HG03575 (cell line): ENCODE results near the gene ZNF613.
"Not testable (repeated sequence)": the region's sequence is repeated elsewhere in the genome, so short reads cannot be mapped to it uniquely, and the experiment has no call there.

Source experiments
- ATAC-seq: cut with Tn5 transposase; IDR thresholded peaks from one replicate; pipeline ENCODE4 v1.9.1; 2021; ENCODE audit not compliant: unreplicated experiment, insufficient number of reproducible peaks, low FRiP score; ENCODE audit errors: extremely low read depth

ZNF613 gene

DNA sequence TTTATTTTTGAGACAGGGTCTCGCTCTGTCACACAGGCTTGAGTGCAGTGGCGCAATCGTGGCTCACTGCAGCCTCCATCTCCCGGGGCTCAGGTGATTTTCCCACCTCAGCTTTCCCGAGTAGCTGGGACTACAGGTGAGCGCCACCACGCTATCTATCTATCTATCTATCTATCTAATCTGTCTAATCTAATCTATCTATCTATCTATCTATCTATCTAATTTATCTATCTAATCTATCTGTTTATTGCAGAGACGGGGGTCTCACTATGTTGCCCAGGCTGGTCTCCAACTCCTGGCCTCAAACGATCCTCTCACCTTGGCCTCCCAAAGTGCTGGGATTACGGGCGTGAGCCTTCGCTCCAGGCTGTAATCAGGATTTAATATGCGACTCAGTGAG lies 587 bp downstream of the ZNF613 start:
- ATAC-seq = no peak

DNA sequence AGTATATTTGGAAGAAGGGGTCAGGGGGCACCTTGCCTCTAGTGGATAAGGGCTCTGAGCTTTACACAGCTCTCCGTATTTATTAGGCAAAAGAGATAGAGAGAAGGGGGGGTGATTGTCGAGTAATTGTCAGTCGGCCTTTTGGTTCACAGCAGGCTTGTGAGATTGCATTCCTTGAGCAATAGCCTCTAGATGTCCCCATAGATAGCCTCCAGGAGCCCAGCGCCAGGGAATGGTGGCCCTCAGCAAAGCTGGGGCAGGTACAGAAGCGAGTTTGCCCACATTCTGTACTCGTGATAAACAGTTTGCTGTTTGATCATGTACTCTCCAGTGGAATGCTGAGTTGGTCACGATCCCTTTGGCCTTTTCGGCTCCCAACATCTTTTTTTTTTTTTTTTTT lies 4.6 kb downstream of the ZNF613 start:
- no peak for ATAC-seq

DNA sequence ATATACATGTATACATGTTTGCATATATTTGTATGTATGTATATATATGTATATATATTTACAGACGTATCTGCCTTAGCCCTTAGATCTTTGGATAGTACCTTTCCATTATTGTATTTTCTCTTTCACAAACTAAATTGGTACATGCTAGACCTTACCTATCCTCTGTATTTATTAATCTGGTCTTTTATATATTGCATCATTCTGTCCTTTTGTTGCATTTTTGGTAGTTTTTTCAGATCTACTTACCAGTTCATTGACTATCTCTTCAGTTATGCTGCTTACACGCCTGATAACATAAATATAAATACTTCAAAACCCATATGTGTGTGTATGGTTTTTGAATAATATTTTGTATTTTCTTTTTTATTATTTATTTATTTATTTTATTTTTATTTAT lies 11.7 kb downstream of the ZNF613 start:
- no peak for ATAC-seq

DNA sequence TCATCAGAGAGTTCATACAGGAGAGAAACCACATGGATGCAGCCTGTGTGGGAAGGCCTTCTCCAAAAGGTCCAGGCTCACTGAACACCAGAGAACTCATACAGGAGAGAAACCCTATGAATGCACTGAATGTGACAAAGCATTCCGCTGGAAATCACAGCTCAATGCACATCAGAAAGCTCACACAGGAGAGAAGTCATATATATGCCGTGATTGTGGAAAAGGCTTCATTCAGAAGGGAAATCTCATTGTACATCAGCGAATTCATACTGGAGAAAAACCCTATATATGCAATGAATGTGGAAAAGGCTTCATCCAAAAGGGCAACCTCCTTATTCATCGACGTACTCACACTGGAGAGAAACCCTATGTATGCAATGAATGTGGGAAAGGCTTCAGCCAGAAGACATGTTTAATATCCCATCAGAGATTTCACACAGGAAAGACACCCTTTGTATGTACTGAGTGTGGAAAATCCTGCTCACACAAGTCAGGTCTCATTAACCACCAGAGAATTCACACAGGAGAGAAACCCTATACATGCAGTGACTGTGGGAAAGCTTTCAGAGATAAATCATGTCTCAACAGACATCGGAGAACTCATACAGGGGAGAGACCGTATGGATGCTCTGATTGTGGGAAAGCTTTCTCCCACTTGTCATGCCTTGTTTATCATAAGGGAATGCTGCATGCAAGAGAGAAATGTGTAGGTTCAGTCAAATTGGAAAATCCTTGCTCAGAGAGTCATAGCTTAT lies 17.7 kb downstream of the ZNF613 start:
- no peak for ATAC-seq

DNA sequence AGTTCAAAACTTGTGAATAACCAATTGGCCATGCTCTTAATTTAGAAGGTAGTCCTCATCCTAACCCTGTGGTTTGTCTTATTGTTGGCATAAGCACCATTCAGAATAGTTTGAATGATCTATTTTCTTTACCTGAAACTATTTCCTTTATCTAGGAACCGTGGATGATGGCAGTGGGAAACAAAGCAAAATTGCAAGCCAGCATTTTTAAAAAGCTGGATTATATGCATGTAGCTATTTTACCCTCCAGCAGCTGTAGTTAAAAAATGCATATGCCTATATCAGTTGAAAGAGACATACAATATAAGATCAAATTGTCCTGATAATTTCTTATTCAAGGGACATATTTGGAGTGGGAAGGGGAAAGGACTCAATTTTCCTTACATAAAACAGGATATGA lies 19.3 kb downstream of the ZNF613 start:
- no peak for ATAC-seq

DNA sequence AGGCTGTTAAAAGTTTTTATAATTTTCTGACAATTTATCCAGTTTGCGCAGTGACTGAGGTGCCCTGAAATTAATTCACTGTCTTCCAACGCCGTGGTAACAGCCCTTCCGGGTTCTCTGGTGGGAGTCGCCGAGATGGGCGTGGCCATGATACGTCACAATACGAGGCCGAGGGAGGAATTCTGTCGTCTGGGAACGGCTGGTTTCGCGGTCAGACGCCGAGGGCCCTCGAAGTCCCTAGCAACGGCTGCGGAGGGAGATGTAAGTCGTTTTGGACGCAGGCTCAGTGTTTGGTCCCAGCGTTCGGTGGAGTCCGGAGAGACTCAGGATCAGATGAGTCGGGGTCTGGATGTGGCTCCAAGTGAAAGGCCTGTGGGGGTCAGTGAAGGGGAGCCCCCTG lies 21.7 kb downstream of the ZNF613 start:
- ATAC-seq = no peak

DNA sequence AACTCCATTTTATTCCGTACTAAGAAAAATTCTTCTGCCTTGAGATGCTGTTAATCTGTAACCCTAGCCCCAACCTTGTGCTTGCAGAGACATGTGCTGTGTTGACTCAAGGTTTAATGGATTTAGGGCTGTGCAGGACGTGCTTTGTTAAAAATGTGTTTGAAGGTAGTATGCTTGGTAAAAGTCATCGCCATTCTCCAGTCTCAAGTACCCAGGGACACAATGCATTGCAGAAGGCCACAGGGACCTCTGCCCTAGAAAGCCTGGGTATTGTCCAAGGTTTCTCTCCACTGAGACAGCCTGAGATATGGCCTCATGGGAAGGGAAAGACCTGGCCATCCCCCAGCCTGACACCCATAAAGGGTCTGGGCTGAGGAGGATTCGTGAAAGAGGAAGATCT lies 30.6 kb downstream of the ZNF613 start:
- ATAC-seq = not testable (repeated sequence)

DNA sequence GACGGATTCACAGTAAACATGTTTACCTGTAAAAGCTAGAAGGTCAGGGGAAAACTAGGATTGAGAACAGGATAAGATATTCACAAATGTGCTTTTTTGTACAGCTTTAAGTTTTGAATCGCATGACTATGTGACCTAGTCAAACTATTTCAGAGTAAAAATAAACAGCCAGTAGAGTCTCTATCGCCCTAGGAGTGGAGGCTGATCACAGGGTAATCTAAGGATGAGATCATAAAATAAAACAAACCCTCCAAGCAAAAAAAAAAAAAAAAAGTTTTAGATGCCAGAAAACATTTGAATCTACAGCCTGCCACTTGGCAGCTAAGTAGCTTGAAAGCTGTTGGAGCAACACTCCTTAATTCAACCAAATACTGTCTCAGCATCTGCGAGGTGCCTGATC lies 32.5 kb downstream of the ZNF613 start:
- ATAC-seq = no peak

DNA sequence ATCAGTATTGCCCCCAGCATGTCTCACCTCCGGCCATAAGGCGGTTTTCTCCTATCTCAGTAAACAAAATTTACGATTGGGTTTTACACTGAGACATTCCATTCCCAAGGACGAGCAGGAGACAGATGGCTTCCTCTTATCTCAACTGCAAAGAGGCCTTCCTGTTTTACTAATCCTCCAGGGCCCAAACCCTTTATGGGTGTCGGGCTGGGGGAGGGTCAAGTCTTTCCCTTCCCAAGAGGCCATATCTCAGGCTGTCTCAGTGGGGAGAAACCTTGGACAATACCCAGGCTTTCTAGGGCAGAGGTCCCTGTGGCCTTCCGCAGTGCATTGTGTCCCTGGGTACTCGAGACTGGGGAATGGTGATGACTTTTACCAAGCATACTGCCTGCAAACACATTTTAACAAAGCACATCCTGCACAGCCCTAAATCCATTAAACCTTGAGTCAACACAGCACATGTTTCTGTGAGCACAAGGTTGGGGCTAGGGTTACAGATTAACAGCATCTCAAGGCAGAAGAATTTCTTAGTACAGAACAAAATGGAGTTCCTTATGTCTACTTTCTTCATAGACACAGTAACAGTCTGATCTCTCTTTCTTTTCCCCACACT lies 33.5 kb downstream of the ZNF613 start:
- ATAC-seq = not testable (repeated sequence)

DNA sequence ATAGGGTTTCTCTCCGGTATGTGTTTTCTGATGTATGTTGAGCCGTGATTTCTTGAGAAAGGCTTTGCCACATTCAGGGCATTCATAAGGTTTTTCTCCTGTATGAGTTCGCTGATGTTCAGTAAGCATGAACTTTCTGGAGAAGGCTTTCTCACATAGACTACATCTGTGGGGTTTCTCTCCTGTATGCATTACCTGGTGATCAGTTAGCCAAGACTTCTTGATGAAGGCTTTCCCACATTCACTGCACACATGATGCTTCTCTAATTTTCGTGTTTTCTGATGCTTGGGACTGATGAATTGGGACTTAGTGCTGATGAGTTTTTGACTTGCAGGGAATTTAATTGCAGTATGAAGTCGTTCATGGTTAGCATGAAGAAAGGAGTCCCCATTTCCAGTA lies 38.3 kb downstream of the ZNF613 start:
- ATAC-seq = no peak

DNA sequence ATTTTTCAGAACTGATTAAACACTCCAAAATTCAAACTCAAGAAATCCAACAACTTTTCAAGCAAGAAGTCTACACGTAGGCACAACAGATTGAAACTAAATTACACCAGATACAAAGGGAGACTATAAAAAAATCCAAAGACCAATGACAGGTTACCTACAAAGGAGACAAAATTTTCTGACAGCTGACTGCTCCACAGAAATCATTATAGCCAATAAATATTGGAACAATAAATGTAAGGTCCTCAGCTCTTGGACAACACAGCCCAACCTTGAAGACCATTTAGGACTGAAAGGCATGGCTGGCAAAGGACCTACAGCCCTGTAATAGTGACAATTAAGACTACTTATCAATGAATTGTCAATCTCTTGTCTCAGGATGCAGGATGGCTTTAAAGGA lies 43.4 kb downstream of the ZNF613 start:
- no peak for ATAC-seq

DNA sequence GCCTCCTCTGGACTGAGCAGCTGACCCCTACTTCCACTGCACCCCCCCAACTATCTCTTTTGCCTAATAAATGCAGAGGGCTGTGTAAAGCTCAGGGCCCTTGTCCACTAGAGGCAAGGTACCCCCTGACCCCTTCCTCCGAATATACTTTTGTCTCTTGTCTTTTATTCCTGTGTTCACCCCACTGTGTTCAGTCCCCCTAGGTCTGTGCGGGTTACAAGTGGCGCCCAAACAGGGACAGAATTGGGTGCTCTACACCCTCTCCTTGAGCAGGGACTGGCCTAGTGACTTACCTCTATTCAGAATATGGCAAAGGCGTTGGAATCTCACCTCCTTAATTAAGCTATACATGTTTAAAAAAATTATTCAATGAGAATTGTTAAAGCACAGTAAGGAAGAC lies 44.4 kb downstream of the ZNF613 start:
- no peak for ATAC-seq

DNA sequence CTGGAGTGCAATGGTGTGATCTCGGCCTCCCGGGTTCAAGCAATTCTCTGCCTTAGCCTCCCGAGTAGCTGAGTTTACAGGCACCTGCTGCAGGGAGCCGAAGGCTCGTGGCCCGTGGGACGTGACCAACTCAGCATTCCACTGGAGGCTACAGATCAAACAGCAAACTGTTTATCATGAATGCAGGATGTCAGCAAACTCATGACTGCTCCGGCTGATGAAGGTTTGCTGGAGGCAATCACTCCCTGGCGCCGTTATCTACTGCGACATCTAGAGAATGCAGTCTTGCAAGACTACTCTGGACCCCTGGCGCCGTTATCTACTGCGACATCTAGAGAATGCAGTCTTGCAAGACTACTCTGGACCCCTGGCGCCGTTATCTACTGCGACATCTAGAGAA lies 48.5 kb downstream of the ZNF613 start:
- ATAC-seq = not testable (repeated sequence)

DNA sequence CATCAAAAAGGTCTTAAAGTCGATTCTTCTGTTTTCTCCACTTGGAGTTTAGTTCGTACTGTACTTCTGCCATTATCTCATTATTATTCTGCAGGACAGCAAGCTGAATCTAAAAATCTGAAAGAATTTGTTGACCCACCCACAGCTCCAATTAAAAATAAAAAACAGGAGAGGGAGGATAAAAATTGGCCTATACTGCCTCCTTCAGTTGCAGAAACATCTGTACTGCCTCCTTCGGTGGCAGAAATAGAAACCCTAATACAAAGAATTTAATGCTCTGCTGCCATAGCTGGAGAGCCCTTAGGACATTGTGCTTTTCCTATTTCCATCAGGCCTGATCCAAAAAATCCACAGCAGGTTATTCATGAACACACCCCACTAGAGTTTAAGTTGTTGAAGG lies 49.6 kb downstream of the ZNF613 start:
- no peak for ATAC-seq

DNA sequence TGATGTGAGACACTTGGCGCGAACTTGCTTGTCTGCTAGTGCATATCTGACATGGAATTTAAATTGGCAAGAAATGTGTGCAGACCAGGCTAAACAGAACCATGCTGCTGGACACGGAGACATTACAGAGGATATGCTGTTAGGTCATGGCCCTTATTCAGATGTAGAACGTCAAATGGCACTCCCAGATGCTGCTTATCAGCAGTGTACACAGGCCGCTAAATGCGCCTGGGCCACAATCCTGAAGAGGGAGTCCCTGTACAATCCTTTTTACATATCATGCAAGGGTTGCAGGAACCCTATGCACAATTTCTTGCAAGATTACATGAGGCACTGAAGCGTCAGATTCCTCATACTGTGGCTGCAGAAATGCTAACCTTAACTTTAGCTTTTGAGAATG lies 50.1 kb downstream of the ZNF613 start:
- ATAC-seq = no peak

DNA sequence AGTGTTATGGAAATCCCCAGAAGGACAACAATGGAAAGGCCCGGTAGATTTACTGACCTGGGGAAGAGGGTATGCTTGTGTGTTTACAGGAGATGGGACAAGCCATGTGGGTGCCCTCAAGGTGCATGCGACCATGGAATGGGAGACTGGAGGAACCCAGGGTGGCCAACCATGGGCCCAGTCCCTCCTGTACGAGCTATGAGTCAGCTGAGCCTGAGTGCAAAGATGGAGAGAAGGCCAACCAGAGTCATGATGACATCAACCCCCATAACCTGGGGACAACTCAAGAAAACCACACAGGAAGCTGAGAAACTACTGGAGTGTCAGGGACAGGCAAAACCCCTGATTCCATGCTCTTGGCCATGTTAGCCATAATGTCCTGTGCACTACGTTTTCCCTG lies 51.6 kb downstream of the ZNF613 start:
- no peak for ATAC-seq

DNA sequence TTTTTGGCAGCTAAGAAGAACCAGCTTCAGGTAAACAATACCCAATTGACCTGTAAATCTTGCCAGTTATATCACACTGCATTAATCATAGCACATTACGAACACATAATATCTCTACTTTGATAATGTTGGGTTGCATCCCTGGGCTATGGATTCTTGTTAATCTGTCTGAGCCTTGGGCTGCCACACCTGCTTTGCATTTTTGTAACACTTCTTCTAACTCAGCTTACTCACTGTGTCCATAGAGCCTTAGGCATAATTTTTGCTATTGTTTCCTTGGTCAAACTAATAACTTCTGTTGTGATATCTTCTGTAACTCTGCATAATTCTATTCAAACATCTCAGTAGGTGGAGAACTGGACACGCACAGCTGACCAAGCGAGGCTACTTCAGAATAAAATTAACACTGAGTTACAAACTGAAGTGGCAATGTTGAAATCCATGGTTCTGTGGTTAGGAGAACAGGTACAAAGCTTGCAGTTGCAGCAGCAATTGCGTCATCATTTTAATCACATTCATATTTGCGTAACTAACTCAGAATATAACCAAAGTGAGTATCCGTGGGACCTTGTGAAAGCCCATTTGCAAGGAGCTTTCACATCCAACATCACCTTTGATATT lies 53.0 kb downstream of the ZNF613 start:
- ATAC-seq = no peak

DNA sequence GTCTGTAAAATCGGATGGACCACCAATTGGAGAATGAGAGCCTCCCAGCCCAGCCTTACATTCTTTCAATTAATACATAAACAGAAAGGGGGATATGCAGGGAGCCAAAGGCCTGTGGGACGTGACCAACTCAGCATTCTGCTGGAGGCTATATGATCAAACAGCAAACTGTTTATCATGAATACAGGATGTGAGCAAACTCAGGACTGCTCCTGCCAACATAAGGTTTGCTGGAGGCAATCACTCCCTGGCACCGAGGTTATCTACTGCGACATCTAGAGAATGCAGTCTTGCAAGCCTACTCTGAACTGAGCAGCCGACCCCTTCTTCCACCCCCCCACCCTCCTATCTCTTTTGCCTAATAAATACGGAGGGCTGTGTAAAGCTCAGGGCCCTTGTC lies 53.7 kb downstream of the ZNF613 start:
- not testable (repeated sequence) for ATAC-seq

DNA sequence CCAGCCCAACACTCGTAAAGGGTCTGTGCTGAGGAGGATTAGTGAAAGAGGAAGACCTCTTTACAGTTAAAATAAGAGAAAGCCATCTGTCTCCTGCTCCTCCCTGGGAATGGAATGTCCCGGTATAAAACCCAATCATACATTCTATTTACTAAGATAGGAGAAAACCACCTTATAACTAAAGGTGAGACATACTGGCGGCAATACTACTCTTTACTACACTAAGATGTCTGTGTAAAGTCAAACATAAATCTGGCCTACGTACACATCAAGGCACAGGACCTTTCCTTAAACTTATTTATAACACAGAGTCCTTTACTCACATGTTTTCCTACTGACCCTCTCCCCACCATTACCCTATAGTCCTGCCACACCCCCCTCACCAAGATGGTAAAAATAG lies 56.1 kb downstream of the ZNF613 start:
- ATAC-seq = no peak
